GM12878 (cell line): ENCODE data around the gene DCP1A. TPM values are rescaled to one million over a fixed set of nuclear protein-coding genes. Genes with fewer than 3 reads are reported as not detected.
"Not testable (repeated sequence)": the region's sequence is repeated elsewhere in the genome, so short reads cannot be mapped to it uniquely, and the experiment has no call there.

Source experiments
- ATAC-seq: fragments of 200-7000 bp; cut with Tn5 transposase; 3 replicates; pipeline ENCODE4 v1.9.1; 2020; ENCODE audit warnings: mild to moderate bottlenecking, moderate library complexity
- BruUV-seq: library from RNA; stranded (reverse); fragments of 400-500 nt; replicated peaks from 2 replicates; lab custom pipeline; 2021; lab: Mats Ljungman, UMichigan
- CTCF ChIA-PET: fragments of 300-600 bp; sonication (Branson Sonifier 250); formaldehyde crosslinking; extraction: SDS; loops from one replicate; lab custom pipeline; 2021; ENCODE audit warnings: inconsistent platforms; lab: Yijun Ruan, JAX
- POLR2A ChIA-PET: fragments of 350-600 bp; formaldehyde crosslinking; extraction: SDS; loops from one replicate; lab custom pipeline; 2021; ENCODE audit warnings: inconsistent platforms; lab: Charles Lee
- RAD21 ChIA-PET: fragments of 300-600 bp; sonication (Branson Sonifier 250); formaldehyde crosslinking; loops from one replicate; lab custom pipeline; 2023; ENCODE audit warnings: antibody characterized with exemption; ENCODE audit not compliant: unreplicated experiment; lab: Charles Lee
- SMC1A ChIA-PET: fragments of 300-600 bp; sonication (Branson Sonifier 250); formaldehyde crosslinking; loops from one replicate; lab custom pipeline; 2023; ENCODE audit not compliant: unreplicated experiment, uncharacterized antibody; lab: Charles Lee
- DNase-seq: peaks from one replicate; pipeline ENCODE4 v3.0.0-alpha.2; 2011; ENCODE audit warnings: low read depth, low spot score
- FAIRE-seq: peaks from 3 replicates; lab custom pipeline; 2011; peaks lifted over from hg19 to GRCh38; lab: Jason Lieb, UNC
- H2AFZ ChIP-seq: 2 replicates; pipeline ENCODE4 v1.6.0; 2011; ENCODE audit warnings: low read depth, low read length, control low read depth; ENCODE audit not compliant: control insufficient read depth
- H3K27ac ChIP-seq: 2 replicates; pipeline ENCODE4 v1.5.1; 2011; ENCODE audit warnings: control low read depth; ENCODE audit not compliant: control insufficient read depth, insufficient read depth
- H3K27me3 ChIP-seq, 2 experiments: replicated peaks in 1 of 2; 2 replicates each; pipeline versions ENCODE4 v1.6.0 to v1.6.1; 2011; ENCODE audit warnings: low read length in 1 of 2; ENCODE audit not compliant: control insufficient read depth in 2 of 2, insufficient read depth in 2 of 2
- H3K36me3 ChIP-seq, 2 experiments: 2 replicates each; pipeline ENCODE4 v1.5.1; 2011; ENCODE audit warnings: low read length in 1 of 2; ENCODE audit not compliant: control insufficient read depth in 2 of 2, insufficient read depth in 2 of 2
- H3K4me1 ChIP-seq: 2 replicates; pipeline ENCODE4 v1.6.1; 2011; ENCODE audit warnings: mild to moderate bottlenecking, low read length, moderate library complexity, mixed read lengths; ENCODE audit not compliant: control insufficient read depth, insufficient read depth
- H3K4me2 ChIP-seq: 2 replicates; pipeline ENCODE4 v1.6.0; 2011; ENCODE audit warnings: control low read depth; ENCODE audit not compliant: control insufficient read depth, insufficient read depth
- H3K4me3 ChIP-seq: fragments of 200-600 bp; sonication (generic); 2 replicates; pipeline ENCODE4 v1.5.1; 2016
- H3K79me2 ChIP-seq: 2 replicates; pipeline ENCODE4 v1.6.0; 2011; ENCODE audit warnings: low read length; ENCODE audit not compliant: control insufficient read depth, insufficient read depth
- H3K9ac ChIP-seq: 2 replicates; pipeline ENCODE4 v1.8.0; 2011; ENCODE audit warnings: low read length, control low read depth, mixed read lengths; ENCODE audit not compliant: control insufficient read depth, insufficient read depth
- H3K9me3 ChIP-seq: replicated peaks from 3 replicates; pipeline ENCODE4 v1.5.1; 2011; ENCODE audit warnings: mild to moderate bottlenecking, low read length; ENCODE audit not compliant: control insufficient read depth, insufficient read depth
- H4K20me1 ChIP-seq: 2 replicates; pipeline ENCODE4 v1.6.0; 2011; ENCODE audit not compliant: control insufficient read depth, insufficient read depth
- CEBPB ChIP-seq, 2 experiments: fragments of 150-350 bp in 1 of 2; IDR thresholded peaks; 2 replicates each; pipeline ENCODE4 v1.6.1; 2012 to 2014; ENCODE audit warnings: low read depth in 2 of 2, low read length in 2 of 2, borderline replicate concordance in 1 of 2, inconsistent platforms in 1 of 2
- E2F4 ChIP-seq: IDR thresholded peaks from 2 replicates; pipeline ENCODE4 v1.6.1; 2012; ENCODE audit warnings: low read depth, low read length, improper control_type of control experiment
- EP300 ChIP-seq, 2 experiments: fragments of 150-350 bp in 1 of 2; IDR thresholded peaks; 2 replicates each; pipeline ENCODE4 v1.6.1; 2011 to 2012; ENCODE audit warnings: low read depth in 2 of 2, low read length in 2 of 2, borderline replicate concordance in 1 of 2, improper control_type of control experiment in 1 of 2, inconsistent platforms in 1 of 2; ENCODE audit not compliant: control insufficient read depth in 1 of 2
- HDGF ChIP-seq: fragments of 450-650 bp; IDR thresholded peaks from 2 replicates; pipeline ENCODE4 v1.6.1; 2016; ENCODE audit warnings: antibody characterized with exemption
- IRF5 ChIP-seq: fragments of 450-650 bp; IDR thresholded peaks from 2 replicates; pipeline ENCODE4 v1.6.1; 2017; ENCODE audit warnings: borderline replicate concordance
- MTA2 ChIP-seq: fragments of 450-650 bp; IDR thresholded peaks from 2 replicates; pipeline ENCODE4 v1.6.1; 2016; ENCODE audit warnings: low read depth, mild to moderate bottlenecking, moderate library complexity
- MTA3 ChIP-seq: IDR thresholded peaks from 2 replicates; pipeline ENCODE4 v1.6.1; 2012; ENCODE audit warnings: low read length, inconsistent platforms, borderline replicate concordance
- NBN ChIP-seq: fragments of 450-650 bp; IDR thresholded peaks from 2 replicates; pipeline ENCODE4 v1.6.1; 2016
- NKRF ChIP-seq: fragments of 450-650 bp; conservative IDR thresholded peaks from 2 replicates; pipeline ENCODE4 v1.6.1; 2017; ENCODE audit warnings: mild to moderate bottlenecking, moderate library complexity
- NR2F1 ChIP-seq: fragments of 450-650 bp; conservative IDR thresholded peaks from 2 replicates; pipeline ENCODE4 v1.6.1; 2017; ENCODE audit warnings: mild to moderate bottlenecking
- RAD21 ChIP-seq: IDR thresholded peaks from 2 replicates; pipeline ENCODE4 v1.6.1; 2011; ENCODE audit warnings: mild to moderate bottlenecking, low read depth, low read length, moderate library complexity; ENCODE audit not compliant: insufficient read depth
- SMAD1 ChIP-seq: fragments of 450-650 bp; IDR thresholded peaks from 2 replicates; pipeline ENCODE4 v1.6.1; 2018; ENCODE audit warnings: mild to moderate bottlenecking, low read depth; ENCODE audit not compliant: partially characterized antibody
- SMC3 ChIP-seq: IDR thresholded peaks from 2 replicates; pipeline ENCODE4 v1.6.1; 2011; ENCODE audit warnings: low read length, improper control_type of control experiment, borderline replicate concordance
- SP1 ChIP-seq: IDR thresholded peaks from one replicate; pipeline ENCODE4 v1.6.1; 2011; ENCODE audit warnings: low read depth, low read length
- ZNF24 ChIP-seq: fragments of 450-650 bp; IDR thresholded peaks from 2 replicates; pipeline ENCODE4 v1.6.1; 2017; ENCODE audit warnings: antibody characterized with exemption, mild to moderate bottlenecking
- ZZZ3 ChIP-seq: IDR thresholded peaks from 2 replicates; pipeline ENCODE4 v1.6.1; 2011; ENCODE audit warnings: low read depth; ENCODE audit not compliant: control insufficient read depth, insufficient read length
- WGBS: methylation state at CpG from one replicate; pipeline ENCODE4 v1.1.6; 2016; ENCODE audit warnings: low lambda C conversion rate; ENCODE audit not compliant: insufficient replicate concordance, insufficient coverage; ENCODE audit errors: missing lambda C conversion rate; 5-methylcytosine and 5-hydroxymethylcytosine counted together
- in situ Hi-C: fragments of 300-500 bp; cut with MboI; formaldehyde crosslinking; loops from 9 replicates; pipeline ENCODE4 v1.14.3; 2018; ENCODE audit warnings: mixed read lengths
- intact Hi-C: fragments of 100-400 bp; cut with micrococcal nuclease; formaldehyde crosslinking; loops from one replicate; pipeline ENCODE4 v1.14.2; 2022; ENCODE audit not compliant: unreplicated experiment
- polyA plus RNA-seq, 11 experiments: library from polyadenylated mRNA; depleted of rRNA in 4 of 11; unstranded in 6 of 11; stranded (reverse) in 5 of 11; fragments of >200 nt; fragmentation: Nextera tagmentation in 4 of 11; fragmentation: Illumina TruSeq in 1 of 11; extraction: Ambion mirVana in 4 of 11; extraction: Trizol in 1 of 11; gene quantifications; 1 replicate in 1 of 11; 2 replicates in 10 of 11; pipeline versions ENCODE4 v1.2.1 to v1.2.3, GENCODE V29; 2011 to 2016; ENCODE audit warnings: inconsistent platforms in 2 of 11, missing spikeins in 2 of 11, low read depth in 1 of 11
- total RNA-seq, 4 experiments: library from RNA; depleted of rRNA in 3 of 4; stranded (reverse); fragments of >200 nt in 3 of 4; fragmentation: Illumina TruSeq in 1 of 4; extraction: Trizol in 1 of 4; gene quantifications; 2 replicates each; pipeline versions ENCODE4 v1.2.1 to v1.2.3, GENCODE V29; 2013 to 2021
- TF ChIP-seq, protein P1 (sequence below): IDR thresholded peaks from 2 replicates; pipeline ENCODE4 v1.6.1; 2011; ENCODE audit warnings: mild to moderate bottlenecking, low read depth, low read length, moderate library complexity; ENCODE audit not compliant: insufficient replicate concordance

Gene DCP1A
- total and polyA plus RNA-seq, 10 of the 15 experiments (the other 5 are each of a cell fraction or from before 2014, with no cell fraction given) = 12.5 to 34.6 (median 16.3) TPM

DNA sequence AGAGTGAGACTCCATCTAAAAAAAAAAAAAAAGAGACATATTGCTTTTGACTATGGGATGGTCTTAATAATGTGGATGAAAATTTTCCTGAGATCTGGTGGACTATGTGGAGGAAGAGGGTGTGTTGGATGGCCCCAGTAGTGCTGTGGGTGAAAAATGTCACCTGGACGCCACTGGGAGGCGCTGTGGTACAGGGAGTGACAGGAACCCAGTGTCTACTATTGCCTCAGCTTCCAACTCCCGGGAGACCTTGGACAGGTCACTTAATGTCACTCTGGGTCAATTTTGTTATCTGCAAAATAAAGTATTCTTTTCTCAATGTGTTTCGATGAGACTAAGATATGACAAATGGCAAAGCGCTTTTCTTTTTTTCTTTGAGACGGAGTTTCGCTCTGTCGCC is 27.7 kb upstream of the DCP1A start (continued):
- TF ChIP-seq CEBPB (IDR thresholded peaks at IDR 0.05; ENCODE audit: borderline replicate concordance in 1 of 2, low read depth in 2 of 2, low read length in 2 of 2) (no peak), ZNF24 (no peak), MTA2 (no peak), E2F4 (no peak), RAD21 (peak; percentile 88), ZZZ3 (no peak), SP1 (no peak), MTA3 (no peak), SMC3 (peak; percentile 86), IRF5 (no peak), SMAD1 (no peak), EP300 (IDR thresholded peaks at IDR 0.05; ENCODE audit: borderline replicate concordance in 1 of 2, control insufficient read depth in 1 of 2, low read depth in 2 of 2, low read length in 2 of 2) (no peak), HDGF (no peak), NR2F1 (peak; percentile 43; the same call in 1 of the 2 replicates), NBN (no peak), NKRF (no peak)
- TF ChIP-seq, protein P1, sequence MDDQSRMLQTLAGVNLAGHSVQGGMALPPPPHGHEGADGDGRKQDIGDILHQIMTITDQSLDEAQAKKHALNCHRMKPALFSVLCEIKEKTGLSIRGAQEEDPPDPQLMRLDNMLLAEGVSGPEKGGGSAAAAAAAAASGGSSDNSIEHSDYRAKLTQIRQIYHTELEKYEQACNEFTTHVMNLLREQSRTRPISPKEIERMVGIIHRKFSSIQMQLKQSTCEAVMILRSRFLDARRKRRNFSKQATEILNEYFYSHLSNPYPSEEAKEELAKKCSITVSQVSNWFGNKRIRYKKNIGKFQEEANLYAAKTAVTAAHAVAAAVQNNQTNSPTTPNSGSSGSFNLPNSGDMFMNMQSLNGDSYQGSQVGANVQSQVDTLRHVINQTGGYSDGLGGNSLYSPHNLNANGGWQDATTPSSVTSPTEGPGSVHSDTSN = no peak

DNA sequence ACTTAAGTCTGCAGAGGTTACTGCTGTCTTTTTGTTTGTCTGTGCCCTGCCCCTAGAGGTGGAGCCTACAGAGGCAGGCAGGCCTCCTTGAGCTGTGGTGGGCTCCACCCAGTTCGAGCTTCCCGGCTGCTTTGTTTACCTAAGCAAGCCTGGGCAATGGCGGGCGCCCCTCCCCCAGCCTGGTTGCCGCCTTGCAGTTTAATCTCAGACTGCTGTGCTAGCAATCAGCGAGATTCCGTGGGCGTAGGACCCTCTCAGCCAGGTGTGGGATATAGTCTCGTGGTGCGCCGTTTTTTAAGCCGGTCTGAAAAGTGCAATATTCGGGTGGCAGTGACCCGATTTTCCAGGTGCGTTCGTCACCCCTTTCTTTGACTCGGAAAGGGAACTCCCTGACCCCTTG is 23.4 kb upstream of the DCP1A start:
- intact Hi-C loops, POLR2A ChIA-PET: not testable (repeated sequence)
- WGBS = 53% methylated on average over 14 of the region's 17 CpGs

More for the DNA sequence above, 23.4 kb upstream of the DCP1A start:
- H3K4me2 ChIP-seq, H3K9me3 ChIP-seq, H3K4me3 ChIP-seq, in situ Hi-C loops, DNase-seq, SMC1A ChIA-PET, BruUV-seq, H3K36me3 ChIP-seq, H3K79me2 ChIP-seq, H3K9ac ChIP-seq, RAD21 ChIA-PET, H2AFZ ChIP-seq, H3K27ac ChIP-seq, FAIRE-seq, H4K20me1 ChIP-seq, ATAC-seq, H3K27me3 ChIP-seq, H3K4me1 ChIP-seq: not testable (repeated sequence)
- CTCF ChIA-PET = interaction anchor here (8.1 kb wide), 1 partner anchor 338 kb away, joined by 113 read pairs; no protein-coding TSS in a partner anchor
